GM12878 (cell line): ENCODE results near the gene HYAL1. TPM values are rescaled to one million over a fixed set of nuclear protein-coding genes. Genes with fewer than 3 reads are reported as not detected.
A peak's percentile ranks its signal among the peaks of the same experiment; 100 is the strongest.

ENCODE experiments used
- CHD4 ChIP-seq: fragments of 200-600 bp; sonication (generic); IDR thresholded peaks from 2 replicates; pipeline ENCODE4 v1.6.1; 2016; ENCODE audit warnings: mild to moderate bottlenecking
- CREB1 ChIP-seq: IDR thresholded peaks from 2 replicates; pipeline ENCODE4 v1.6.1; 2012; ENCODE audit warnings: low read depth, mild to moderate bottlenecking, inconsistent platforms
- MEF2A ChIP-seq: IDR thresholded peaks from 2 replicates; pipeline ENCODE4 v1.6.1; 2011; ENCODE audit warnings: low read depth, mild to moderate bottlenecking, low read length, moderate library complexity; ENCODE audit not compliant: insufficient read depth
- MEF2B ChIP-seq: fragments of 450-650 bp; IDR thresholded peaks from 2 replicates; pipeline ENCODE4 v1.6.1; 2018; ENCODE audit warnings: mild to moderate bottlenecking, moderate library complexity; ENCODE audit not compliant: partially characterized antibody, poor library complexity, severe bottlenecking
- NFYA ChIP-seq: IDR thresholded peaks from 2 replicates; pipeline ENCODE4 v1.6.1; 2011; ENCODE audit warnings: low read depth, mild to moderate bottlenecking, low read length, improper control_type of control experiment, borderline replicate concordance
- NR2C1 ChIP-seq: fragments of 450-650 bp; IDR thresholded peaks from 2 replicates; pipeline ENCODE4 v1.6.1; 2017; ENCODE audit warnings: antibody characterized with exemption, mild to moderate bottlenecking, moderate library complexity
- NRF1 ChIP-seq: conservative IDR thresholded peaks from 2 replicates; pipeline ENCODE4 v1.6.1; 2011; ENCODE audit warnings: mild to moderate bottlenecking, low read depth, low read length, improper control_type of control experiment
- POU2F2 ChIP-seq: IDR thresholded peaks from 3 replicates; pipeline ENCODE4 v1.6.1; 2011; ENCODE audit warnings: low read depth, mild to moderate bottlenecking, low read length, borderline replicate concordance
- RB1 ChIP-seq: fragments of 450-650 bp; formaldehyde crosslinking; IDR thresholded peaks from 2 replicates; pipeline ENCODE4 v1.6.1; 2017; ENCODE audit warnings: mild to moderate bottlenecking, borderline replicate concordance
- SMARCA5 ChIP-seq: fragments of 450-650 bp; IDR thresholded peaks from 2 replicates; pipeline ENCODE4 v1.6.1; 2017; ENCODE audit warnings: mild to moderate bottlenecking
- SREBF1 ChIP-seq: IDR thresholded peaks from 2 replicates; pipeline ENCODE4 v1.6.1; 2012; ENCODE audit warnings: mild to moderate bottlenecking, low read length
- TARDBP ChIP-seq: IDR thresholded peaks from 2 replicates; pipeline ENCODE4 v1.6.1; 2016; ENCODE audit warnings: borderline replicate concordance
- YY1 ChIP-seq: IDR thresholded peaks from 2 replicates; pipeline ENCODE4 v1.6.1; 2011; ENCODE audit warnings: low read depth, mild to moderate bottlenecking, low read length
- polyA plus RNA-seq, 11 experiments: library from polyadenylated mRNA; depleted of rRNA in 4 of 11; unstranded in 6 of 11; stranded (reverse) in 5 of 11; fragments of >200 nt; fragmentation: Nextera tagmentation in 4 of 11; fragmentation: Illumina TruSeq in 1 of 11; extraction: Ambion mirVana in 4 of 11; extraction: Trizol in 1 of 11; gene quantifications; 1 replicate in 1 of 11; 2 replicates in 10 of 11; pipeline versions ENCODE4 v1.2.1 to v1.2.3, GENCODE V29; 2011 to 2016; ENCODE audit warnings: inconsistent platforms in 2 of 11, missing spikeins in 2 of 11, low read depth in 1 of 11
- total RNA-seq, 4 experiments: library from RNA; depleted of rRNA in 3 of 4; stranded (reverse); fragments of >200 nt in 3 of 4; fragmentation: Illumina TruSeq in 1 of 4; extraction: Trizol in 1 of 4; gene quantifications; 2 replicates each; pipeline versions ENCODE4 v1.2.1 to v1.2.3, GENCODE V29; 2013 to 2021
- TF ChIP-seq, protein P1 (sequence below): fragments of 450-650 bp; formaldehyde crosslinking; IDR thresholded peaks from 2 replicates; pipeline ENCODE4 v1.4.0; 2022; ENCODE audit warnings: mild to moderate bottlenecking, moderate library complexity
- TF ChIP-seq, protein P2 (sequence below): fragments of 450-650 bp; IDR thresholded peaks from 2 replicates; pipeline ENCODE4 v1.6.1; 2014; ENCODE audit warnings: mild to moderate bottlenecking
- TF ChIP-seq, protein P3 (sequence below): IDR thresholded peaks from 2 replicates; pipeline ENCODE4 v1.6.1; 2012; ENCODE audit warnings: low read depth, low read length, improper control_type of control experiment

HYAL1 gene
- total and polyA plus RNA-seq, 10 of the 15 experiments (the other 5 are each of a cell fraction or from before 2014, with no cell fraction given) = 0.04 to 0.55 (median 0.18) TPM; not detected in 2

DNA sequence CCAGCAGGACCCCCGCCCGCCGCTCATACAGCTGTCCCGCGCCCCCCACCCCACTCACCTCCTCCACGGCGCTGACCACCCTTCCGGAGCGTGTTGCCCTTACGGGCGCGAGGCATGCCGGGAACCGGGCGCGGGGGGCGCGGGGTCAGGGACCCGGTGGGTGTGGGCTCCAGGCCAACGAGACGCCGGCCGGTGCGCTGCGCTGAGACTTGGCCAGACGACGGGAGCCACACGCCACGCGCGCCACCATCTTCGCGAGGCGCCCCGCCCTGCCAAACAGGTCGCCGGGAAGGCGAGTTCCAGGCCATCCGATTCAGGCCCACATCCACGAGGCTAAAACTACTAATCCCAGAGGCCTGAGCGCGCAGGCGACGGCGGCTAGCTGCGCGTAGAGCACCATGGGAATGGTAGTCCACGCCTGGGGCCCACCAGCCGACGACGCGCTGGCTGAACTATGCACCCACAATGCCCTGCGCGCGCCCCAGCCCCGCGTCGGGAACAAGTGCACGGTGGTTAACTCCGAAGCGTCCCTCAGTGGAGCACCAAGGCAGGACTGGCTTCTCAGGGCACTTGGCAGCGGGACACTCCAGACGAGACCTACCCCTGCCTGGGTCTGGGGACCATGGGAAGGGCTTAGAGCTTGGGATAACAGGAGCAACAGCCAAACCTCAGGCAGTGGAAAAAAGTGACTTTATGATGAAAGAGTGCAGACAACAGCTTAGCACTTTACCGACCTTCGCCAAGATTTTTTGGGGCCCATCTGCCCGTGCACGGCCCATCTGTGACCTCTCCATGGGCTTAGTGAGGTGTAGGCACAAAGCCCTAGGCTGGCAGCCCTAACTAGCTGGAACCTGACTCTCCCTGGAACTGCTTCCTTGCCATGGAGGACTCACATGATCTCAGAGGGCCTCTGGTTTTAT, 11.0 kb downstream of the HYAL1 start, which contains the start of gene IFRD2 (continued):
- TF ChIP-seq, protein P1, sequence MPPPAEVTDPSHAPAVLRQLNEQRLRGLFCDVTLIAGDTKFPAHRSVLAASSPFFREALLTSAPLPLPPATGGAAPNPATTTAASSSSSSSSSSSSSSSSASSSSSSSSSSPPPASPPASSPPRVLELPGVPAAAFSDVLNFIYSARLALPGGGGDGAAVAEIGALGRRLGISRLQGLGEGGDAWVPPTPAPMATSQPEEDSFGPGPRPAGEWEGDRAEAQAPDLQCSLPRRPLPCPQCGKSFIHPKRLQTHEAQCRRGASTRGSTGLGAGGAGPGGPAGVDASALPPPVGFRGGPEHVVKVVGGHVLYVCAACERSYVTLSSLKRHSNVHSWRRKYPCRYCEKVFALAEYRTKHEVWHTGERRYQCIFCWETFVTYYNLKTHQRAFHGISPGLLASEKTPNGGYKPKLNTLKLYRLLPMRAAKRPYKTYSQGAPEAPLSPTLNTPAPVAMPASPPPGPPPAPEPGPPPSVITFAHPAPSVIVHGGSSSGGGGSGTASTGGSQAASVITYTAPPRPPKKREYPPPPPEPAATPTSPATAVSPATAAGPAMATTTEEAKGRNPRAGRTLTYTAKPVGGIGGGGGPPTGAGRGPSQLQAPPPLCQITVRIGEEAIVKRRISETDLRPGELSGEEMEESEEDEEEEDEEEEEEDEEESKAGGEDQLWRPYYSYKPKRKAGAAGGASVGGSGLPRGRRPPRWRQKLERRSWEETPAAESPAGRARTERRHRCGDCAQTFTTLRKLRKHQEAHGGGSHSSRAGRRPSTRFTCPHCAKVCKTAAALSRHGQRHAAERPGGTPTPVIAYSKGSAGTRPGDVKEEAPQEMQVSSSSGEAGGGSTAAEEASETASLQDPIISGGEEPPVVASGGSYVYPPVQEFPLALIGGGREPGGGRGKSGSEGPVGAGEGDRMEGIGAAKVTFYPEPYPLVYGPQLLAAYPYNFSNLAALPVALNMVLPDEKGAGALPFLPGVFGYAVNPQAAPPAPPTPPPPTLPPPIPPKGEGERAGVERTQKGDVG (CRISPR knock-in tag) = no peak
- TF ChIP-seq, protein P2, sequence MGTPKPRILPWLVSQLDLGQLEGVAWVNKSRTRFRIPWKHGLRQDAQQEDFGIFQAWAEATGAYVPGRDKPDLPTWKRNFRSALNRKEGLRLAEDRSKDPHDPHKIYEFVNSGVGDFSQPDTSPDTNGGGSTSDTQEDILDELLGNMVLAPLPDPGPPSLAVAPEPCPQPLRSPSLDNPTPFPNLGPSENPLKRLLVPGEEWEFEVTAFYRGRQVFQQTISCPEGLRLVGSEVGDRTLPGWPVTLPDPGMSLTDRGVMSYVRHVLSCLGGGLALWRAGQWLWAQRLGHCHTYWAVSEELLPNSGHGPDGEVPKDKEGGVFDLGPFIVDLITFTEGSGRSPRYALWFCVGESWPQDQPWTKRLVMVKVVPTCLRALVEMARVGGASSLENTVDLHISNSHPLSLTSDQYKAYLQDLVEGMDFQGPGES = no peak
- TF ChIP-seq CHD4 = no peak
- TF ChIP-seq YY1 = peak; percentile 97
- TF ChIP-seq SMARCA5 = no peak
- TF ChIP-seq NR2C1 = peak; percentile 89
- TF ChIP-seq NRF1 = peak; percentile 35; the same call in 1 of the 2 replicates
- TF ChIP-seq NFYA = no peak
- TF ChIP-seq SREBF1 = peak; percentile 95
- peak; percentile 66; the same call in 1 of the 3 replicates for TF ChIP-seq POU2F2
- TF ChIP-seq MEF2A = no peak
- TF ChIP-seq TARDBP = peak; percentile 99
- no peak for TF ChIP-seq MEF2B
- peak; percentile 99 for TF ChIP-seq CREB1
- TF ChIP-seq RB1 = peak; percentile 65; the same call in 1 of the 2 replicates
- TF ChIP-seq, protein P3, sequence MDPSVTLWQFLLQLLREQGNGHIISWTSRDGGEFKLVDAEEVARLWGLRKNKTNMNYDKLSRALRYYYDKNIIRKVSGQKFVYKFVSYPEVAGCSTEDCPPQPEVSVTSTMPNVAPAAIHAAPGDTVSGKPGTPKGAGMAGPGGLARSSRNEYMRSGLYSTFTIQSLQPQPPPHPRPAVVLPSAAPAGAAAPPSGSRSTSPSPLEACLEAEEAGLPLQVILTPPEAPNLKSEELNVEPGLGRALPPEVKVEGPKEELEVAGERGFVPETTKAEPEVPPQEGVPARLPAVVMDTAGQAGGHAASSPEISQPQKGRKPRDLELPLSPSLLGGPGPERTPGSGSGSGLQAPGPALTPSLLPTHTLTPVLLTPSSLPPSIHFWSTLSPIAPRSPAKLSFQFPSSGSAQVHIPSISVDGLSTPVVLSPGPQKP = peak; percentile 73; the same call in 1 of the 2 replicates
